Colonic mucosa (tissue), 4 donors: ENCODE measurements around the gene KLHDC8A. TPM values are rescaled to one million over a fixed set of nuclear protein-coding genes. Genes with fewer than 3 reads are reported as not detected.

Source experiments
- DNase-seq: peaks from one replicate; pipeline ENCODE4 v3.0.0-alpha.2; 2020
- H3K27ac ChIP-seq: fragments of 200-600 bp; one replicate; pipeline ENCODE4 v1.8.0; 2021
- H3K27me3 ChIP-seq: fragments of 200-600 bp; one replicate; pipeline ENCODE4 v1.8.0; 2021
- H3K36me3 ChIP-seq: fragments of 200-600 bp; one replicate; pipeline ENCODE4 v1.8.0; 2021
- H3K4me1 ChIP-seq: fragments of 200-600 bp; one replicate; pipeline ENCODE4 v1.8.0; 2021; ENCODE audit warnings: mild to moderate bottlenecking
- H3K4me3 ChIP-seq: fragments of 200-600 bp; one replicate; pipeline ENCODE4 v1.8.0; 2021
- H3K9ac ChIP-seq, 2 donors: one replicate each; pipeline ENCODE4 v1.7.0; 2013; ENCODE audit warnings: control low read depth in 2 of 2, low read depth in 2 of 2, low read length in 2 of 2
- H3K9me3 ChIP-seq: fragments of 200-600 bp; one replicate; pipeline ENCODE4 v1.8.0; 2021
- intact Hi-C: fragments of 100-400 bp; cut with DNase I; formaldehyde crosslinking; loops from one replicate; pipeline ENCODE4 v1.14.1; 2022
- total RNA-seq, 2 donors: library from RNA; stranded (reverse); fragmentation: NEBNext Ultra II Directional in 1 of 2; extraction: Animal tissue kit (Norgen Biotek cat#: 25700) in 1 of 2; gene quantifications; one replicate each; pipeline ENCODE4 v1.2.1, GENCODE V29; 2021
- TF ChIP-seq, protein P1 (sequence below): fragments of 200-600 bp; IDR thresholded peaks from one replicate; pipeline ENCODE4 v1.8.0; 2022; ENCODE audit warnings: antibody characterized with exemption, mild to moderate bottlenecking
- donor health status: healthy.
- donor health status: DM: no; HTN: no; CAD: no.
- donor health status: DM: no; HTN: no; CAD: no.

Gene KLHDC8A
- total RNA-seq, 2 donors from 2014 or later: 0.44 to 0.58 TPM

DNA sequence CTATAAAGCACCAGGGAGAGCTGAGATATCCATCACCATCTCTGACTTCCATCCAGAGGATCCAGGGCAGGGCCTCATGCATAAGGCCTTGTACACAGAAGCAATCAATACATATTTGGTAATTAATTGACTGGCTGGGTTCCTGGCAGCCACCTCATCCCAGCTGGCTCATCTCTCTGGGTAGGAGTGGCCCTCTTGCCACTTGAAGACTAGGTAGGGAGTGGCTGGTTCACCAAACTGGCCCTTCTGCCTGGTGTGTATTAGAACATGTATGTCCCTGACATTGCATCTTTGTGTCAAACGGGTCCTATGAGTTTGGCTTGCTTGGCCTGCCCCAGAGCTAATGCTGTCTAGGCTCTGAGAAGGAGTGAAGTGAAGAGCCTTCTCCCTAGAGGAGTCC is 47.0 kb downstream of the KLHDC8A start:
- Histone ChIP-seq H3K4me3 (no peak overlapping the region), H3K4me1 (peaks cover 35% of the 10 kb centered on the region), H3K27ac (no peak overlapping the region), H3K27me3 (no peaks in the 10 kb centered on the region), H3K36me3 (peaks cover 28% of the 10 kb centered on the region), H3K9ac (peak overlapping the region in 1 of 2 donors; percentile 30), H3K9me3 (no peaks in the 10 kb centered on the region)
- no peak for DNase-seq
- intact Hi-C loops: no loop called here
- TF ChIP-seq, protein P1, sequence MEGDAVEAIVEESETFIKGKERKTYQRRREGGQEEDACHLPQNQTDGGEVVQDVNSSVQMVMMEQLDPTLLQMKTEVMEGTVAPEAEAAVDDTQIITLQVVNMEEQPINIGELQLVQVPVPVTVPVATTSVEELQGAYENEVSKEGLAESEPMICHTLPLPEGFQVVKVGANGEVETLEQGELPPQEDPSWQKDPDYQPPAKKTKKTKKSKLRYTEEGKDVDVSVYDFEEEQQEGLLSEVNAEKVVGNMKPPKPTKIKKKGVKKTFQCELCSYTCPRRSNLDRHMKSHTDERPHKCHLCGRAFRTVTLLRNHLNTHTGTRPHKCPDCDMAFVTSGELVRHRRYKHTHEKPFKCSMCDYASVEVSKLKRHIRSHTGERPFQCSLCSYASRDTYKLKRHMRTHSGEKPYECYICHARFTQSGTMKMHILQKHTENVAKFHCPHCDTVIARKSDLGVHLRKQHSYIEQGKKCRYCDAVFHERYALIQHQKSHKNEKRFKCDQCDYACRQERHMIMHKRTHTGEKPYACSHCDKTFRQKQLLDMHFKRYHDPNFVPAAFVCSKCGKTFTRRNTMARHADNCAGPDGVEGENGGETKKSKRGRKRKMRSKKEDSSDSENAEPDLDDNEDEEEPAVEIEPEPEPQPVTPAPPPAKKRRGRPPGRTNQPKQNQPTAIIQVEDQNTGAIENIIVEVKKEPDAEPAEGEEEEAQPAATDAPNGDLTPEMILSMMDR: no peak

DNA sequence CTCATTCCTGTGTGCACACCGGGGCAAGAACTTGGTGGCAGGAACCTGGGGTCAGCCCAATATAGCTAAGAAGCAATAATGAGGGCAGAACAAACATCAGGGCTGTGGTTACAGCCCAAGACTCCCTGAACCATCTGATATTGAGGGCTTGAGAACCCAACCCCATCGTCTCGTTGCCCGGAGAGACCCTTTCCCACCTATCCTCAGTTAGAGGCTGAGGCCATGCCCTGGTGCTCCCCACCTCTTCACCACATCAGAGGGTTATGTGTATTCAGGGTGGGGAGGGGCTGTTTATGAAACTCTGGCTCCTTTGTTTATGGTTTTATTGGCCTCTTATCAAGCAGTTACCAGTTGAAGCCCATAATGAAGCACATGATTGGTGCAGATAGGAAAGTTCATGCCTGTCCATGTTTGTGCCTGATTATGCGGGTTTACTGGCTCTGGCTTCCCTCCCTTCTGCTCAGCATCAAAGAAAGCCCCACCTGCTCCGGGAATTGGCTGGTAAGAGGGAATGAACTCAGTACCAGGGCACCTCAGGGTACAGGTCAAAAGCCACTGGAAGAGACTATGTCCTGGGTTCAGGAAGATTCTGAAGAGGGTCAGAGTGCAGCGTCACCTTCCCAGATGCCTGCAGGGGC is 49.7 kb downstream of the KLHDC8A start:
- Histone ChIP-seq H3K27ac (peak overlapping the region; percentile 74), H3K4me1 (peaks cover 18% of the 10 kb centered on the region)
- TF ChIP-seq, protein P1: no peak

DNA sequence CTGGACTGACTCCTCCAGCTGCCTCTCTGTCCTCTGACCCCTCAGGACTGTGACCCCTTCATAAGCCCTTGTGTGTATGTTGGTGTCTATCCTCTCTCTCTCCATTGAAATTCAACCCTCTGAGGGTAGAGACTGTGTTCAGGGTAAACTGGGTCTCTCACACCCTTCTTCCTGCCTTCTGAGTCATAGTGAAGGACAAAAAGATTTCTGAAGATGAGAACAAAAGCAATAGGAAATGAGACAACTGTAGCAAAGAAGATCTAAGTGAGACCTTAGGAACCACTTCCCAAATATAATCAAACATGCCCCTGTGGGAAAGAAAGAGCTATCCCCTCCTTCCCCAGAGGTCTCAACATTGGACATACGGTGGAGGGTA is 52.0 kb downstream of the KLHDC8A start:
- TF ChIP-seq, protein P1: no peak
- DNase-seq: no peak
- intact Hi-C loops: no loop called here
- Histone ChIP-seq H3K36me3 (peaks cover 36% of the 10 kb centered on the region), H3K9me3 (no peaks in the 10 kb centered on the region), H3K27ac (no peak overlapping the region), H3K4me3 (no peak overlapping the region), H3K9ac (no peak overlapping the region), H3K27me3 (no peaks in the 10 kb centered on the region), H3K4me1 (peaks cover 18% of the 10 kb centered on the region)

More for the DNA sequence above, 49.7 kb downstream of the KLHDC8A start:
- Histone ChIP-seq H3K36me3 (peaks cover 48% of the 10 kb centered on the region), H3K9me3 (no peaks in the 10 kb centered on the region), H3K4me3 (no peak overlapping the region), H3K27me3 (no peaks in the 10 kb centered on the region), H3K9ac (peak overlapping the region in 1 of 2 donors; percentile 56)
- intact Hi-C loops: no loop called here
- DNase-seq: peak; percentile 91

DNA sequence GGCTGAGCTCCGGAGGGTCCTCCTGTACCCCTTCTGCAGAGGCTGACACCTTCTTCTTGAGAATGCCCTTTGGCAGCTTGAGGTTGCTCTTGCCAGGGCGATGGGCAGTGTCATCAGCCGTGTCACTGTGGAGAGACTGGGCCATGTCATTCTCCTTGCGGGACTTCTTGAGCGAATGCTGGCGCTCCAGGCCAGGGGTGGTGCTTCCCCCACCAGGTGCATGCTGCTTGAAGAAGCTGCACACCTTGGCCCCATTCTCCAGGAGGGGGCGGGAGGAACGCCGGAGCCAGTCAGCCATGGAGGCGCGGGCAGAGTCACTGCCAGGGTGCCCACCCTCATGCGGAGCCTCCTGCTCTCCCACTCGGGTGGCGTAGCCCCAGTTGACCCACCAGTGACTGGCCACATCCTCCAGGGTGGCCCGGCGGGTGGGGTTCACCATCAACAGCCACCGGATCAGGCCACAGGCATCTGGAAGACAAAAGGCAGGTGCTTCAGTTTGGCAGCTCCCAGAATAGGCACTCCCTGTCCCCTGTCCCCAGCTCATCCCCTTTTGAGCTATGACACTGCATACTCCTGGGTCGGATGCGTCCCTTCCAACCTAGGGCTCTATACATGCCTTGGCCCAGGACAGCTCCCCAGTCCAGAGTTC is 52.6 kb downstream of the KLHDC8A start:
- Histone ChIP-seq H3K9ac (no peak overlapping the region), H3K36me3 (peaks cover 36% of the 10 kb centered on the region), H3K4me3 (no peak overlapping the region), H3K9me3 (no peaks in the 10 kb centered on the region), H3K27me3 (no peaks in the 10 kb centered on the region), H3K4me1 (peaks cover 18% of the 10 kb centered on the region), H3K27ac (no peak overlapping the region)
- intact Hi-C loops: no loop called here
- DNase-seq: no peak
- TF ChIP-seq, protein P1: no peak

DNA sequence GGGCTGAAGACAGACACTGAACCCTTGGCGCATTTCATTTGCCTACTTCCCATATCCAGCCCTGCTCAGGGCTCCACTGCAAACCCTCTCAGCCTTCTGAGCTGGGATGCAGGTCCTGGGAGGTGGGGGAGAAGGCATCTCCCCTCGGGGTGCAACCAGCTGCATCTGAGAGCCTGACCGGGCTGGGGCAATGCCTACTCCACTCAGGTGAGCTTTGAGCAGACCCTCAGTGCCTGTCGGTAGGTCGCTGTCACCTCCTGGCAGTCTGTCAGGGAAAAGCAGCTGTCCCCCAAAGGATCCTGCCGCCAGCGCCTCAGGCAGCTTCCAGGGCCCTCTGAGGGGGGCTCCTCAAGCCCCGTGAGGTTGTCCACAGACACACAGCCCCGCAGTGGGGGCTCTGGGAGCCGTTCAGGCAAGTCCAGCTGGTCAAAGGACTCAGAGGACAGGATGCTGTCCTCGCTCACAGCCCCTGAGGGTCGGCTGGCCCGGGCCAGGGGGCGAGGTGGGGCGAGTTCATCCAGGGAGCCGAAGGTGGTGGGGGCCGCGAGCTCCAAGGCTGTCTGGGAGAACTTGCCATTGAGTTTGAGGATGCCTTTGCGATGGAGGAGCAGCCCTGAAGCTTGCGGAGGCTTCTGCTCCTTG is 53.4 kb downstream of the KLHDC8A start:
- Histone ChIP-seq H3K9me3 (no peaks in the 10 kb centered on the region), H3K4me1 (peaks cover 17% of the 10 kb centered on the region), H3K27me3 (no peaks in the 10 kb centered on the region), H3K36me3 (peaks cover 34% of the 10 kb centered on the region), H3K27ac (no peak overlapping the region), H3K9ac (no peak overlapping the region), H3K4me3 (no peak overlapping the region)
- intact Hi-C loops: no loop called here
- TF ChIP-seq, protein P1: no peak
- DNase-seq: no peak
